ENCODE data around the gene LSAMP.

DNA sequence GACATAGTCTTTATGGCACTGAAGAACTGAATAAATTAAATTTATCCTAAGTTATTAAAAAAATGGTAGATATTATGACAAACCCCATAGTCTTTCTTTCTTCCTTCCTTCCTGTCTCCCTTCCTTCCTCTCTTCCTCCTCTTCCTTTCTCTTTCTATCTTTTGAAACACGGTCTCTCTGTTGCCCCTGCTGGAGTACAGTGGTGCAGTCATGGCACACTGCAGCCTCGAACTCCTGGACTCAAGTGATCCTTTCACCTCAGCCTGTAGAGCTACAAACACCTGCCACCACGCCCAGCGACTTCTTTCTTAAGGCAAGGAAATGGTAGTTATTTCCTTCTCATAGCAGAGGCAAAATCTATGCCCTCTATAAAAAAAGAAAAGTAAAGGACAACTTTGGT is 467.4 kb downstream of the LSAMP start:
- TF ChIP-seq CTCF (IDR thresholded peaks at IDR 0.05; ENCODE audit: low read depth, low read length): no peak
- no peak for TF ChIP-seq EZH2phosphoT487 (IDR thresholded peaks at IDR 0.05; ENCODE audit: low read depth)
